HCT116 (cell line): ENCODE results near the gene PPIF. TPM values are rescaled to one million over a fixed set of nuclear protein-coding genes. Genes with fewer than 3 reads are reported as not detected.

Experiments
- ATAC-seq: fragments of 200-7000 bp; cut with Tn5 transposase; 2 replicates; pipeline ENCODE4 v1.9.1; 2020; ENCODE audit warnings: mild to moderate bottlenecking, moderate library complexity
- Bru-seq: library from RNA; stranded (reverse); fragments of 400-500 nt; gene quantifications from one replicate; lab custom pipeline; 2021; lab: Mats Ljungman, UMichigan
- BruChase-seq, 2 experiments: library from RNA; stranded (reverse); fragments of 400-500 nt; gene quantifications; one replicate each; lab custom pipeline; 2021; lab: Mats Ljungman, UMichigan
- BruUV-seq: library from RNA; stranded (reverse); fragments of 400-500 nt; replicated peaks from 2 replicates; lab custom pipeline; 2021; lab: Mats Ljungman, UMichigan
- CTCF ChIA-PET: fragments of 300-600 bp; sonication (Branson Sonifier 250); formaldehyde crosslinking; loops from one replicate; lab custom pipeline; 2021; ENCODE audit warnings: antibody characterized with exemption; lab: Charles Lee
- POLR2A ChIA-PET: fragments of 300-600, 350-600 bp; sonication (Branson Sonifier 250); formaldehyde crosslinking; loops from one replicate; lab custom pipeline; 2021; ENCODE audit warnings: antibody characterized with exemption; lab: Charles Lee
- RAD21 ChIA-PET, 2 experiments: fragments of 300-600 bp; sonication (Branson Sonifier 250); formaldehyde crosslinking; loops; one replicate each; lab custom pipeline; 2023; ENCODE audit warnings: low total read pairs in 2 of 2; ENCODE audit not compliant: uncharacterized antibody in 2 of 2, unreplicated experiment in 2 of 2, low non-redundant PET in 1 of 2; lab: Charles Lee
- DNase-seq: peaks from one replicate; pipeline ENCODE4 v3.0.0-alpha.2; 2010; ENCODE audit warnings: low read depth, low spot score
- H2AFZ ChIP-seq: fragments of 200-600 bp; shearing (Covaris generic), sonication (generic); 2 replicates; pipeline ENCODE4 v1.6.1; 2017; ENCODE audit warnings: low read depth, mixed run types, mixed read lengths, antibody characterized with exemption, low read length; ENCODE audit not compliant: poor library complexity, severe bottlenecking
- H3K27ac ChIP-seq: 2 replicates; pipeline ENCODE4 v1.5.1; 2012; ENCODE audit warnings: low read depth, low read length
- H3K27me3 ChIP-seq: fragments of 200-600 bp; sonication (generic); 2 replicates; pipeline ENCODE4 v1.6.1; 2016; ENCODE audit warnings: mixed run types, low read length, mixed read lengths; ENCODE audit not compliant: insufficient read depth
- H3K36me3 ChIP-seq, 2 experiments: fragments of 200-500 bp in 1 of 2; fragments of 200-600 bp in 1 of 2; sonication (Bioruptor generic) in 1 of 2; sonication (generic) in 1 of 2; 2 replicates each; pipeline versions ENCODE4 v1.5.1 to v1.6.1; 2014 to 2016; ENCODE audit warnings: low read length in 2 of 2, inconsistent platforms in 1 of 2, mixed read lengths in 1 of 2, mixed run types in 1 of 2; ENCODE audit not compliant: insufficient read depth in 2 of 2, control insufficient read depth in 1 of 2
- H3K4me1 ChIP-seq, 2 experiments: fragments of 200-600 bp in 1 of 2; sonication (generic) in 1 of 2; 2 replicates each; pipeline versions ENCODE4 v1.5.1 to v1.6.1; 2012 to 2017; ENCODE audit warnings: low read length in 2 of 2, inconsistent platforms in 1 of 2, mild to moderate bottlenecking in 1 of 2, mixed read lengths in 1 of 2, mixed run types in 1 of 2, moderate library complexity in 1 of 2; ENCODE audit not compliant: insufficient read depth in 2 of 2, control insufficient read depth in 1 of 2
- H3K4me2 ChIP-seq: fragments of 200-600 bp; sonication (generic); 2 replicates; pipeline ENCODE4 v1.6.1; 2017; ENCODE audit warnings: mixed run types, low read length, mixed read lengths
- H3K4me3 ChIP-seq, 2 experiments: fragments of 200-600 bp in 1 of 2; sonication (generic) in 1 of 2; replicated peaks in 1 of 2; 2 replicates each; pipeline ENCODE4 v1.5.1; 2011 to 2016; ENCODE audit warnings: low read length in 2 of 2, control low read depth in 1 of 2, low read depth in 1 of 2, mild to moderate bottlenecking in 1 of 2, mixed read lengths in 1 of 2, mixed run types in 1 of 2
- H3K79me2 ChIP-seq: fragments of 200-600 bp; sonication (generic); 2 replicates; pipeline ENCODE4 v1.6.1; 2017; ENCODE audit warnings: mild to moderate bottlenecking, mixed run types, low read length, moderate library complexity, mixed read lengths; ENCODE audit not compliant: insufficient read depth
- H3K9ac ChIP-seq: fragments of 200-600 bp; sonication (generic); 2 replicates; pipeline ENCODE4 v1.6.1; 2016; ENCODE audit warnings: low read length, mixed read lengths
- H3K9me2 ChIP-seq: fragments of 200-600 bp; sonication (generic), shearing (Covaris generic); 2 replicates; pipeline ENCODE4 v1.6.1; 2017; ENCODE audit warnings: mixed run types, mild to moderate bottlenecking, moderate library complexity; ENCODE audit not compliant: insufficient read depth
- H3K9me3 ChIP-seq, 2 experiments: fragments of 200-500 bp in 1 of 2; fragments of 200-600 bp in 1 of 2; sonication (Bioruptor generic) in 1 of 2; sonication (generic) in 1 of 2; 2 replicates each; pipeline ENCODE4 v1.6.1; 2014 to 2017; ENCODE audit warnings: low read length in 2 of 2, mixed read lengths in 2 of 2, inconsistent platforms in 1 of 2, low read depth in 1 of 2, mild to moderate bottlenecking in 1 of 2, mixed run types in 1 of 2, moderate library complexity in 1 of 2; ENCODE audit not compliant: control insufficient read depth in 1 of 2, insufficient read depth in 1 of 2
- H4K20me1 ChIP-seq: fragments of 200-600 bp; sonication (generic), shearing (Covaris generic); 2 replicates; pipeline ENCODE4 v1.6.1; 2017; ENCODE audit warnings: mixed run types, mild to moderate bottlenecking, moderate library complexity; ENCODE audit not compliant: insufficient read depth
- CBX3 ChIP-seq: IDR thresholded peaks from 2 replicates; pipeline ENCODE4 v1.6.1; 2012; ENCODE audit warnings: low read depth
- CTCF ChIP-seq, 3 experiments: fragments of 200-600 bp in 1 of 3; sonication (generic) in 1 of 3; IDR thresholded peaks in 2 of 3; conservative IDR thresholded peaks in 1 of 3; 2 replicates each; pipeline ENCODE4 v1.5.1; 2012 to 2017; ENCODE audit warnings: low read depth in 2 of 3, low read length in 2 of 3, antibody characterized with exemption in 1 of 3, borderline replicate concordance in 1 of 3, control low read depth in 1 of 3, mild to moderate bottlenecking in 1 of 3, mixed read lengths in 1 of 3, mixed run types in 1 of 3, moderate library complexity in 1 of 3; ENCODE audit not compliant: insufficient read depth in 1 of 3
- EGR1 ChIP-seq: IDR thresholded peaks from 2 replicates; pipeline ENCODE4 v1.6.1; 2012; ENCODE audit warnings: low read depth
- ELF1 ChIP-seq: IDR thresholded peaks from 2 replicates; pipeline ENCODE4 v1.6.1; 2012; ENCODE audit warnings: low read depth, borderline replicate concordance
- EZH2phosphoT487 ChIP-seq: fragments of 200-600 bp; IDR thresholded peaks from 2 replicates; pipeline ENCODE4 v1.6.1; 2018; ENCODE audit warnings: antibody characterized with exemption, borderline replicate concordance
- POLR2A ChIP-seq: IDR thresholded peaks from 2 replicates; pipeline ENCODE4 v1.7.0; 2011; ENCODE audit warnings: borderline replicate concordance; ENCODE audit not compliant: insufficient read depth, insufficient read length; ENCODE audit errors: extremely low read depth
- POLR2AphosphoS5 ChIP-seq: IDR thresholded peaks from 2 replicates; pipeline ENCODE4 v1.6.1; 2011; ENCODE audit warnings: mild to moderate bottlenecking, low read depth, low read length, moderate library complexity
- RAD21 ChIP-seq: IDR thresholded peaks from 2 replicates; pipeline ENCODE4 v1.6.1; 2012; ENCODE audit warnings: low read depth, mild to moderate bottlenecking
- TCF7L2 ChIP-seq: IDR thresholded peaks from 2 replicates; pipeline ENCODE4 v1.7.0; 2011; ENCODE audit warnings: borderline replicate concordance, inconsistent platforms; ENCODE audit not compliant: insufficient read depth, insufficient read length; ENCODE audit errors: extremely low read depth
- YY1 ChIP-seq: IDR thresholded peaks from 2 replicates; pipeline ENCODE4 v1.6.1; 2011; ENCODE audit warnings: low read length, low read depth, moderate library complexity, mild to moderate bottlenecking; ENCODE audit not compliant: insufficient replicate concordance; ENCODE audit errors: extremely low read depth
- ZFX ChIP-seq: fragments of 450-650 bp; IDR thresholded peaks from 2 replicates; pipeline ENCODE4 v1.6.1; 2017
- intact Hi-C: fragments of 100-400 bp; cut with micrococcal nuclease; formaldehyde crosslinking; loops from 2 replicates; pipeline ENCODE4 v1.10.0; 2022
- long read RNA-seq: library from polyadenylated mRNA; unstranded; transcript quantifications from one replicate; pipeline ENCODE4 v2.0.0, GENCODE V29; 2021; ENCODE audit not compliant: unreplicated experiment
- polyA plus RNA-seq: library from polyadenylated mRNA; unstranded; fragments of >200 nt; gene quantifications from 2 replicates; pipeline ENCODE4 v1.2.1, GENCODE V29; 2012; ENCODE audit warnings: missing spikeins
- total RNA-seq: library from RNA; stranded (reverse); gene quantifications from one replicate; pipeline ENCODE4 v1.2.1, GENCODE V29; 2021; ENCODE audit not compliant: unreplicated experiment
- TF ChIP-seq, protein P1 (sequence below): IDR thresholded peaks from 2 replicates; pipeline ENCODE4 v1.6.1; 2012; ENCODE audit warnings: low read depth

The PPIF gene
- 85.0 TPM for total RNA-seq
- 65.3 and 71.3 TPM in 2 replicates for polyA plus RNA-seq
- percentile 89 among the genes with signal in this experiment for Bru-seq, nascent RNA
- BruChase-seq, experiment 1, labeled RNA remaining after a 6-hour chase, result percentile 92 among the genes with signal in this experiment
- percentile 93 among the genes with signal in this experiment for BruChase-seq, experiment 2, labeled RNA remaining after a 2-hour chase
- long read RNA-seq, transcript PPIF-201 (6 exons, 2,190 nt), result major isoform, 192 of 238 reads
- long read RNA-seq, transcript PPIF-202 (6 exons, 821 nt), result minor isoform, 8 of 238 reads
- long read RNA-seq, partial matches to known transcripts, result 7 of 238 reads
- long read RNA-seq, other reads (novel, unspliced or antisense), result 30 of 238 reads

- intact Hi-C loops, result no loop called here
- ATAC-seq (peak; percentile 87), DNase-seq (peak; percentile 81)
- peaks cover 7 to 34% of the 10 kb centered on the region in 2 experiments; a peak in 3 of 4 replicates for H3K4me1 ChIP-seq
- peak within 1 kb of the TSS; percentile 100 for H3K9ac ChIP-seq
- H3K36me3 ChIP-seq, result peaks cover 21 to 37% of the 10 kb centered on the region in 2 experiments; a peak in 3 of 4 replicates
- peak within 1 kb of the TSS; percentile 97 for H2AFZ ChIP-seq
- peak within 1 kb of the TSS; percentile 90 for H3K27ac ChIP-seq
- peak within 1 kb of the TSS; percentile 85 to 99 for H3K4me3 ChIP-seq
- TF ChIP-seq ELF1 (no peak), RAD21 (peak; percentile 67), POLR2AphosphoS5 (peak; percentile 91), CTCF (IDR thresholded peaks at IDR 0.05 in 2 of 3, conservative IDR thresholded peaks at IDR 0.05 in 1 of 3; ENCODE audit: borderline replicate concordance in 1 of 3, insufficient read depth in 1 of 3, low read depth in 2 of 3, low read length in 2 of 3) (peak; percentile 70 to 92 (median 84)), CBX3 (0 out of 2 replicates have a peak, but pooled peaks have one; percentile 9), EGR1 (no peak), YY1 (peak; percentile 44), EZH2phosphoT487 (no peak), TCF7L2 (peak; percentile 75), ZFX (peak; percentile 91; the same call in 1 of the 2 replicates), POLR2A (peak; percentile 64)
- TF ChIP-seq, protein P1, sequence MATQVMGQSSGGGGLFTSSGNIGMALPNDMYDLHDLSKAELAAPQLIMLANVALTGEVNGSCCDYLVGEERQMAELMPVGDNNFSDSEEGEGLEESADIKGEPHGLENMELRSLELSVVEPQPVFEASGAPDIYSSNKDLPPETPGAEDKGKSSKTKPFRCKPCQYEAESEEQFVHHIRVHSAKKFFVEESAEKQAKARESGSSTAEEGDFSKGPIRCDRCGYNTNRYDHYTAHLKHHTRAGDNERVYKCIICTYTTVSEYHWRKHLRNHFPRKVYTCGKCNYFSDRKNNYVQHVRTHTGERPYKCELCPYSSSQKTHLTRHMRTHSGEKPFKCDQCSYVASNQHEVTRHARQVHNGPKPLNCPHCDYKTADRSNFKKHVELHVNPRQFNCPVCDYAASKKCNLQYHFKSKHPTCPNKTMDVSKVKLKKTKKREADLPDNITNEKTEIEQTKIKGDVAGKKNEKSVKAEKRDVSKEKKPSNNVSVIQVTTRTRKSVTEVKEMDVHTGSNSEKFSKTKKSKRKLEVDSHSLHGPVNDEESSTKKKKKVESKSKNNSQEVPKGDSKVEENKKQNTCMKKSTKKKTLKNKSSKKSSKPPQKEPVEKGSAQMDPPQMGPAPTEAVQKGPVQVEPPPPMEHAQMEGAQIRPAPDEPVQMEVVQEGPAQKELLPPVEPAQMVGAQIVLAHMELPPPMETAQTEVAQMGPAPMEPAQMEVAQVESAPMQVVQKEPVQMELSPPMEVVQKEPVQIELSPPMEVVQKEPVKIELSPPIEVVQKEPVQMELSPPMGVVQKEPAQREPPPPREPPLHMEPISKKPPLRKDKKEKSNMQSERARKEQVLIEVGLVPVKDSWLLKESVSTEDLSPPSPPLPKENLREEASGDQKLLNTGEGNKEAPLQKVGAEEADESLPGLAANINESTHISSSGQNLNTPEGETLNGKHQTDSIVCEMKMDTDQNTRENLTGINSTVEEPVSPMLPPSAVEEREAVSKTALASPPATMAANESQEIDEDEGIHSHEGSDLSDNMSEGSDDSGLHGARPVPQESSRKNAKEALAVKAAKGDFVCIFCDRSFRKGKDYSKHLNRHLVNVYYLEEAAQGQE, result no peak
- no peaks in the 10 kb centered on the region for H3K27me3 ChIP-seq
- H3K4me2 ChIP-seq, result peak within 1 kb of the TSS; percentile 97
- peaks cover 47% of the 10 kb centered on the region for H3K79me2 ChIP-seq
- H4K20me1 ChIP-seq, result peaks cover 12% of the 10 kb centered on the region; the same call in 1 of the 2 replicates
- no peaks in the 10 kb centered on the region for H3K9me2 ChIP-seq
- CTCF ChIA-PET, result interaction anchor here (0.9 to 2.7 kb wide), 4 partner anchors 10 to 141 kb away, joined by 3 to 7 read pairs (median 5); no protein-coding TSS in a partner anchor
- no peaks in the 10 kb centered on the region for H3K9me3 ChIP-seq
- RAD21 ChIA-PET, result no interaction called here
- POLR2A ChIA-PET, result interaction anchor here (0.8 to 0.9 kb wide), 3 partner anchors 10 to 141 kb away, joined by 3 read pairs; no protein-coding TSS in a partner anchor
- BruUV-seq, result no TSS peak
Observed at GRCh38 chr10:79347226-79347893, at the start of gene PPIF. TSS of gene PPIF (plus strand) at chr10:79347469. CDS start at chr10:79347549, 80 bp downstream.
